Raji (cell line): ENCODE measurements around the gene ISG20L2.

Source experiments
- POLR2A ChIP-seq: IDR thresholded peaks from 2 replicates; pipeline ENCODE4 v1.6.1; 2011; ENCODE audit warnings: low read depth, low read length, control low read depth; ENCODE audit not compliant: insufficient read depth

Gene ISG20L2

GRCh38 chr1:156676114-156676819 is 52.3 kb downstream of the ISG20L2 start:
- no peak for TF ChIP-seq POLR2A

GRCh38 chr1:156675210-156676113 is 53.1 kb downstream of the ISG20L2 start:
- TF ChIP-seq POLR2A: no peak

GRCh38 chr1:156673387-156674121 is 55.0 kb downstream of the ISG20L2 start:
- no peak for TF ChIP-seq POLR2A
